Esophagus (tissue), 2 donors: ENCODE results near the gene DGKQ. TPM values are rescaled to one million over a fixed set of nuclear protein-coding genes. Genes with fewer than 3 reads are reported as not detected.
A peak's percentile ranks its signal among the peaks of the same experiment; 100 is the strongest.

Source experiments
- H3K27ac ChIP-seq, 2 donors: one replicate each; pipeline ENCODE4 v1.5.1; 2013; ENCODE audit warnings: low read depth in 2 of 2, mild to moderate bottlenecking in 2 of 2, inconsistent platforms in 1 of 2, low read length in 1 of 2, moderate library complexity in 1 of 2
- H3K27me3 ChIP-seq, 2 donors: one replicate each; pipeline ENCODE4 v1.6.1; 2013; ENCODE audit warnings: low read length in 2 of 2, control low read depth in 1 of 2, mild to moderate bottlenecking in 1 of 2; ENCODE audit not compliant: insufficient read depth in 2 of 2, control insufficient read depth in 1 of 2
- H3K36me3 ChIP-seq, 2 donors: one replicate each; pipeline ENCODE4 v1.6.1; 2013; ENCODE audit warnings: low read length in 1 of 2; ENCODE audit not compliant: control insufficient read depth in 2 of 2, insufficient read depth in 2 of 2
- H3K4me1 ChIP-seq, 2 donors: one replicate each; pipeline ENCODE4 v1.6.1; 2013; ENCODE audit warnings: low read length in 1 of 2; ENCODE audit not compliant: control insufficient read depth in 2 of 2, insufficient read depth in 2 of 2
- H3K4me3 ChIP-seq, 2 donors: one replicate each; pipeline ENCODE4 v1.5.1; 2013; ENCODE audit warnings: low read length in 2 of 2, mild to moderate bottlenecking in 2 of 2, low read depth in 1 of 2, moderate library complexity in 1 of 2
- H3K9me3 ChIP-seq, 2 donors: one replicate each; pipeline ENCODE4 v1.6.1; 2013; ENCODE audit warnings: mild to moderate bottlenecking in 2 of 2, low read depth in 1 of 2, low read length in 1 of 2, moderate library complexity in 1 of 2; ENCODE audit not compliant: control insufficient read depth in 2 of 2, insufficient read depth in 1 of 2
- WGBS, 2 donors: extraction: QIAGEN DNeasy Blood & Tissue Kit; methylation state at CpG; one replicate each; pipeline ENCODE4 v1.1.7; 2013; 5-methylcytosine and 5-hydroxymethylcytosine counted together
- polyA plus RNA-seq, 2 donors: library from polyadenylated mRNA; stranded (reverse); fragments of 200-250 nt; gene quantifications; one replicate each; pipeline ENCODE4 v1.2.3, GENCODE V29; 2013
- donor health status: healthy with polysubstance abuse.
- donor health status: Bipolar disorder and iron deficiency.

DGKQ gene
- polyA plus RNA-seq, 2 donors, result 6.8 to 8.0 TPM

DNA sequence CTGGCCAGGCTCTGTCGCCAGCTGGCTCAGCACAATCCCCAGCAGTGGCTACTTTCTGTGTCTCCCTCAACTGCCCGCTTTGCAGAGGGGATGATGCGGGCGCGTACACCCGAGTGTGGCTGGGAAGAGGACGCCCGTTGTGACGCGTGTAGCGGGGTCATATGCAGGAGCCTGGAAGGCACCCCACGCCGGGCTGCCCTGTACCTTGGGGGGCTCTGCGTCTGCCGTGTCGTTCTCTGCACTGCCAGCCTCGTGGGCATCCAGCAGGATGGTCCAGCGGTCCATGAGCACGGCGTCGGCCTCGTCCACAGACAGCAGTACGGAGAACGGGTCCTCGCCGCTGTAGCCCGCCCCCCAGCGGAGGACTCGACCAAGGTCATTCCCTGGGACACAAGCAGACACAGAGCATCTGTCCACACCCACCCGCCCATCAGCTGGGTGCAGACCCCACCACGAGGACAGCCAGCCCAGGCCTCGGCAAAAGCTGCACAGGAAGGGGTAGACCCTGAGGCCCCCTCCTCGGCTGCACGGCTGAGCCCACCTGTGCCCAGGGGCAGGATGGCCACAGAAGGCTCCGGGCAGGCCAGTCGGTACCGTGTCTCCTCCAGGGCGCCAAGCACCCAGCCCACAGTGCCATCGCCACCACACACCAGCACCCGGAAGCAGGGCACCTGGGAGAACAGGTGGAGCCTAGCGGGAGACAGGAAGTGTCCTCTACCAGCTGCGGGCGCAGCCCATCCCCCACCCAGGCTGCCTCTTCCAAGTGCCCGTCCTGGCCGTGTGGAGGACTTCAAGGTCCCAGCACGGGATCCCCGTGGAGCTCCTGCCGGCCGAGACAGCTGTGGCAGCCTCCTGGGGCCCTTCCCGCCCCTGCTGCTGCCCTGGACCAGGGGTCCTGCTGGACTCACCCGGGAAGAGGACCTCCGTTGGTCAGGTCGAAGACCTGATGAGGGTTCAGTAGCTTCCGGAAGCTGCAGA lies 10.8 kb downstream of the DGKQ start:
- 85 to 87% methylated on average over 54 of the region's 54 CpGs for WGBS, 2 donors
- H3K4me1 ChIP-seq, result peaks cover 7 to 29% of the 10 kb centered on the region in 2 donors
- H3K27ac ChIP-seq, result peak overlapping the region; percentile 57 to 81
- no peaks in the 10 kb centered on the region for H3K9me3 ChIP-seq
- H3K4me3 ChIP-seq, result no peak overlapping the region
- H3K36me3 ChIP-seq, result peaks cover 5 to 68% of the 10 kb centered on the region in 2 donors
- no peaks in the 10 kb centered on the region for H3K27me3 ChIP-seq

DNA sequence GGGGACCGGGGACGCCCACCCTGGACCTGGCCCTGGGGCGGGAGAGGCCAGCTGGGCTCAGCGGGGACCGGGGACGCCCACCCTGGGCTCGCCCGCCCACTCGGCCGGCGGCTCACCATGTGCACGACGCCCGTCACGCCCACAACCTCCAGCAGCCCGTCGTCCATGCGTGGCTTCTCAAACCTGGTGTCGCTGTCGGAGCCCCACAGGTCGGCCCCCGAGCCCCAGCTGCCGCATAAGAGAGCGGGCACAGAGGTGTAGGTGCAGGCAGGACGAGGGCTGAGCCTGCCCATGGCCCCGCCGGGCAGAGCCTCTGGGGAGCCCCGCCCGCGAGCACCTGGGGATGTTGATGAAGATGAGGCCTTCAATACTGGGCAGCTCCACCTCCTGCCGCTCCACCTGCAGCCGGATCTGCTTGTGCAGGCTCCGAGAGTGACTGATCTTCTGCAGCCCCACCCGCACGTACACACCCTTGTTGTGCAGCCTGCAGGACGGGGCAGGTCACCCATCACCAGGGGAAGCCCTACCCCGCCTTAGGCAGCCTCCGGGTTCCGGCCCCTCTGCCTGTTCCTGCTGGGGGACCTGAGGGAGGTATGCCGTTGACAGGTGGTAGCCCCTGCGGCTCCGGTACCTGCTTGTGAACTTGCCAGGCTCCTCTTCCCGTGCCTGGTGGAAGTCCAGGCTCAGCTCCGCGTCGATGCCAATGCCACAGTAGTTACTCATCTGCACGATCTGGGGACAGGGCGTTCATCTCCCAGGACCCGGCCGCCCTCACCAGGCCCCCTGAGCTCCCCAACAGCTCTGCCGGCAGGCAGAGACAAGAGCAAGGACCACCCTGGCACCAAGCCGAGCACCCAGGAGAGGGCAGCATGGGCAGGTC lies 11.8 kb downstream of the DGKQ start:
- peaks cover 7 to 28% of the 10 kb centered on the region in 2 donors for H3K4me1 ChIP-seq

DNA sequence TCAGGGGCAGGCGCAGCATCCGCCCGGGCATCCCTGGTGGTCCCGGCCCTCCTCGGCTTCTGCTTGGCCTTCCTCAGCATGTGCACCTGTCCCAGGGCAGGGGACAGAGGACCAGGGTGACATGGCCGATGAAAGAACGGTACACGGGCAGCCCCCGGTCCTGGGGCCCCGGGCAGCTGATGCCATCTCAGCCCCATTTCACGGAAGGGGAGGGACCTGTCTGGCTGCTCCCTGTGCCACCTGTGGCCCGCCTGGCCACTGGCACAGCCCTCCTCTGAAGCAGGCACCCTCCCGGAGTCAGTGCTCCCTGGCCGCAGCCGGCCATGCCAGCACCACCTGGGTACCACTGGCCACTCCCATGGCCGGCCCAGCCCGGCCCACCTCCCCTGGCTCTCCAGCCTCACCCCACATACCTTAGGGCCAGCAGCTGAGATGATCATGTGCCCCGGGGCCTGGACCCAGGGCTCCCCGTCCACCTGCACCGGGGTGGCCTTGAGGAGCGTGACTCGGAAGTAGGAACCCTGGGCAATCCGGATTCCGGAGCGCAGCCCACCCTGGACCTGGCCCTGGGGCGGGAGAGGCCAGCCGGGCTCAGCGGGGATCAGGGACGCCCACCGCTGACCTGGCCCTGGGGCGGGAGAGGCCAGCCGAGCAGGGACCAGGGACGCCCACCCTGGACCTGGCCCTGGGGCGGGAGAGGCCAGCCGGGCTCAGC lies 12.6 kb downstream of the DGKQ start:
- WGBS, 2 donors, result 89 to 90% methylated on average over 32 to 35 of the region's 35 CpGs
- Histone ChIP-seq H3K27ac (no peak overlapping the region), H3K4me1 (peaks cover 7 to 28% of the 10 kb centered on the region in 2 donors), H3K27me3 (no peaks in the 10 kb centered on the region), H3K4me3 (no peak overlapping the region), H3K9me3 (no peaks in the 10 kb centered on the region), H3K36me3 (peaks cover 5 to 55% of the 10 kb centered on the region in 2 donors)

More for the DNA sequence above, 11.8 kb downstream of the DGKQ start:
- whole genome bisulfite sequencing, 2 donors, result 58 to 71% methylated on average over 44 to 52 of the region's 52 CpGs
- peaks cover 5 to 62% of the 10 kb centered on the region in 2 donors for H3K36me3 ChIP-seq
- peak overlapping the region; percentile 57 to 81 for H3K27ac ChIP-seq
- no peaks in the 10 kb centered on the region for H3K27me3 ChIP-seq
- no peaks in the 10 kb centered on the region for H3K9me3 ChIP-seq
- no peak overlapping the region for H3K4me3 ChIP-seq

DNA sequence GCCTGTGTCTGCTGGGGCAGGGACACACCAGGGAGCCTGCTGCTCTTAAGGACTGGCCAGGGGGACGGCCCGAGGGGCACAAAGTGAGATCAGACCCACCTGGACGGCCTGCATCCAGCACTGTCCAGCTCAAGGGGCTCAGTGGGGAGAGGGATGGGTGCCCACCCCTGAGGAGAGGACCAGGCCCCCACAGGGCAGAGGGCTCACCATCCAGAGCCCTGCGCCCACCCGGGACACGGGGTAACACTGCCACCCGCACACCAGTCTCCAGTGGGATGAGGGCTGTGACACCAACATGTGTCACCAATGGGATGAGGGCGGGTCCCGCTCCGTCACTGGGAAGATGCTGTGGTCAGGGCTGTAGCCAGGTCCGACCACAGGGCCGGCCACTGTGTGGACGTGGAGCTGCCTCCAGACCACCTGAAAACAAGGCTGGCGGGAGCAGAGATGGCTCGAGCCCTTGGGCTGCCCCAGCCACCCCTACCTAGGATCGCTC lies 13.2 kb downstream of the DGKQ start:
- no peaks in the 10 kb centered on the region for H3K9me3 ChIP-seq
- H3K27me3 ChIP-seq, result no peaks in the 10 kb centered on the region
- H3K4me3 ChIP-seq, result no peak overlapping the region
- no peak overlapping the region for H3K27ac ChIP-seq
- WGBS, 2 donors, result 89% methylated on average over 15 to 16 of the region's 16 CpGs
- peaks cover 7 to 28% of the 10 kb centered on the region in 2 donors for H3K4me1 ChIP-seq
- H3K36me3 ChIP-seq, result peaks cover 5 to 48% of the 10 kb centered on the region in 2 donors

DNA sequence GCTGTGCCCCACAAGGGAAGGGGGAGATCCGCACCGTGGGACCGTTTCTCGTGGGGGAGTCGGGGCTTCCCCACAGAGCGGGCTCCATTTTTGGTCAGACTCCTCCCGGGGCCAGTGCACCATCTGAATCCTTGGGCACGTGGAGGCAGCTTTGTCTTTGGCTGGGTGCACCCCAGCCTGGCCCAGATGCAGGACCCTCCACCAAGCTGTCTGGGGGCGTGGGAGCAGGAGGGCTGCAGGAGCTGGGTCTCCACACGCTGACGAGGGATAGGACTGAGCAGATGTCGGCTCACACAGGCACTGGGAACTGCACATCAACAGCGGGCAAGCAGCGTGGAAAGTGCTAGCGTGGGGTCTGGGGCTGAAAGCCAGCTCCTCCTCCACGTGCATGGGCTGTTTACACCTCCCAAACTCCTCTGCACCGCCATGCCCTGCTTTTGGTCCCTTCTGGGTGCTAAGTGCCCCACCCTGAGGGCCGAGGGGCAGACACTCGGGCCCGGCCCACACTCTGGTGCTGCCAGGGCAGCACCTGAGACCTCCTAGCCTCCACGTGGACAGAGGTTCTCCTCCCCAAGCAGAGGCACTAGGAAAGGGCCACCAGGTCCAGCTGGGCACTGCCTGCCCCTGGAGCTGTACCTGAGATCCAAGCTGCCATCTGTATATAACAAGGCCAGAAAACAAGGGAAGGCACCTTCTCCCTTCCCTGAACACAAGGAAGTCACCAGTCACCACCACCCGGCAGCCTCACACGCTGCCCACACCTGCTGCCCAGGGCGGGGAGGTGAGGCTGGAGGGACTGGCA lies 13.8 kb downstream of the DGKQ start:
- 86 to 87% methylated on average over 24 of the region's 24 CpGs for WGBS, 2 donors
- no peaks in the 10 kb centered on the region for H3K9me3 ChIP-seq
- no peaks in the 10 kb centered on the region for H3K27me3 ChIP-seq
- no peak overlapping the region for H3K27ac ChIP-seq
- H3K36me3 ChIP-seq, result peaks cover 5 to 42% of the 10 kb centered on the region in 2 donors
- no peak overlapping the region for H3K4me3 ChIP-seq
- H3K4me1 ChIP-seq, result peaks cover 7 to 28% of the 10 kb centered on the region in 2 donors

DNA sequence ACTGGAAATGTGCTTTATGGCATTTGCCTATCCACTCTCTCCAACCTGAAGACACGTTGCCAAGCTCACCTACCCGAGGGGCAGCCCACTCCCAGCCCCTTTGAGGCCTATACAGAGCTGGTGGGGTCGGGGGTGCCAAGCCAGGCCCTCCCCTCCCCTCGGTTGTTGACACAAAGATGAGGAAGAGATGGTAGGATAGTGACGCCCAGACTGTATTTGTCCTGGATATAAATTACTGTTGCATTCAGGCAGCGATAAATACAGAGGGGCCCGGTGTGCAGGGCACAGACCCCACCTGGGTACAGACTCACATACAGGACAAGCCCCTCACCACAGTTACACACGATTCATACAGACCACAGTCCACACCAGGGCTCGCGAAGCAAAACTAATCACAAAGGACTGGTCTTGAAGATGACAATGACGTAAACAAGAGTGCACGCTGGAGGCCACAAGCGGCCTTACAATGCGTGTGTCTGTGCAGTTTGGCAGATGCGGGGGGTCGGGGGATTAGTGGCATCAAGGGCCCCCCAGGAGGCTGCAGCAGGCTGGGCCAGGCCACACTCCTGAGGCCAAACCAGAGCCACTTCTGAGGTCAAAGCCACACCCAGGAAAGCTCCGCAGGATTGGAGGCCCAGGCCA lies 14.6 kb downstream of the DGKQ start:
- Histone ChIP-seq H3K27me3 (no peaks in the 10 kb centered on the region), H3K4me3 (no peak overlapping the region), H3K27ac (no peak overlapping the region), H3K36me3 (peaks cover 5 to 37% of the 10 kb centered on the region in 2 donors), H3K9me3 (no peaks in the 10 kb centered on the region), H3K4me1 (peaks cover 7 to 28% of the 10 kb centered on the region in 2 donors)
- 81 to 83% methylated on average over 17 of the region's 17 CpGs for WGBS, 2 donors

DNA sequence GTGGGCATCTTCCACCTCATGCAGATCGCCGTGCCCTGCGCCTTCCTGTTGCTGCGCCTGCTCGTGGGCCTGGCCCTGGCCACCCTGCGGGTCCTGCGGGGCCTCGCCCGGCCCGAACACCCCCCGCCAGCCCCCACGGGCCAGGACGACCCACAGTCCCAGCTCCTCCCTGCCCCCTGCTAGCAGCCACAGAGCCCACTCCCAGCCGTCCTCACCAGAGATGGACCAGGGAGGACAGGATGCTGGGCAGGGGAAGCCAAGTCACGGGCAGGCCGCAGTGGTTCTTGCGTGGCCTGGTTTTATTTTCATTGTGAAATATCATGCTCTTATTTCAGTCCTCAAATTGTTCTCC lies 15.1 kb downstream of the DGKQ start:
- H3K27ac ChIP-seq, result no peak overlapping the region
- peaks cover 5 to 36% of the 10 kb centered on the region in 2 donors for H3K36me3 ChIP-seq
- no peak overlapping the region for H3K4me3 ChIP-seq
- H3K27me3 ChIP-seq, result no peaks in the 10 kb centered on the region
- WGBS, 2 donors, result 90 to 92% methylated on average over 17 of the region's 17 CpGs
- H3K9me3 ChIP-seq, result no peaks in the 10 kb centered on the region
- peaks cover 4 to 23% of the 10 kb centered on the region in 2 donors for H3K4me1 ChIP-seq

DNA sequence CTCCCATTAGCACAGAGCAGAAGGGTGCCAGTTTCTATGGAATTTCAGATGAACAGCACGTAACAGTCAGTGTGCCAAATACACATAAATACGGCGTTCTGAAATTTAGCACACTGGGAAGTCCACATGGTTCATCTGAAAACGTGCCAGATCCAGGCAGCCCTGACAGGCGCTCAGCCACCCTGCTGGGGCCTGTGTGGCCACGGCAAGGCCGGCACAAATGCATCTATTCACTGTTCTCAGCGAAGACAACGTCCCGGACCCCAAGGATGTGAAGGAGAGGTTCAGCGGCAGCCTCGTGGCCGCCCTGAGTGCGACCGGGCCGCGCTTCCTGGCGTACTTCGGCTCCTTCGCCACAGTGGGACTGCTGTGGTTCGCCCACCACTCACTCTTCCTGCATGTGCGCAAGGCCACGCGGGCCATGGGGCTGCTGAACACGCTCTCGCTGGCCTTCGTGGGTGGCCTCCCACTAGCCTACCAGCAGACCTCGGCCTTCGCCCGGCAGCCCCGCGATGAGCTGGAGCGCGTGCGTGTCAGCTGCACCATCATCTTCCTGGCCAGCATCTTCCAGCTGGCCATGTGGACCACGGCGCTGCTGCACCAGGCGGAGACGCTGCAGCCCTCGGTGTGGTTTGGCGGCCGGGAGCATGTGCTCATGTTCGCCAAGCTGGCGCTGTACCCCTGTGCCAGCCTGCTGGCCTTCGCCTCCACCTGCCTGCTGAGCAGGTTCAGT lies 15.6 kb downstream of the DGKQ start:
- Histone ChIP-seq H3K4me1 (peaks cover 4 to 18% of the 10 kb centered on the region in 2 donors), H3K4me3 (no peak overlapping the region), H3K27me3 (no peaks in the 10 kb centered on the region), H3K27ac (no peak overlapping the region), H3K9me3 (no peaks in the 10 kb centered on the region), H3K36me3 (peaks cover 5 to 39% of the 10 kb centered on the region in 2 donors)
- 93% methylated on average over 45 of the region's 45 CpGs for WGBS, 2 donors
